SK-N-SH treated with all-trans-retinoic acid at 6 μM for 48 hours (cell line): ENCODE measurements around the gene DBNDD2.

Experiments used
- ATAC-seq: fragments of 200-7000 bp; cut with Tn5 transposase; 3 replicates; pipeline ENCODE4 v1.9.1; 2020; ENCODE audit warnings: mild to moderate bottlenecking, moderate library complexity
- ARNTL ChIP-seq: fragments of 450-650 bp; formaldehyde crosslinking; IDR thresholded peaks from 2 replicates; pipeline ENCODE4 v1.5.0; 2020; ENCODE audit warnings: low read depth, mild to moderate bottlenecking, moderate library complexity, borderline replicate concordance
- BACH2 ChIP-seq: fragments of 250-450 bp; sonication (Bioruptor Pico); IDR thresholded peaks from 2 replicates; pipeline ENCODE4 v1.9.0; 2021; ENCODE audit warnings: mild to moderate bottlenecking, borderline replicate concordance
- CREB5 ChIP-seq: fragments of 250-450 bp; sonication (Bioruptor Pico); IDR thresholded peaks from 2 replicates; pipeline ENCODE4 v1.5.1; 2020; ENCODE audit warnings: low read depth, mild to moderate bottlenecking, moderate library complexity
- CSDC2 ChIP-seq: fragments of 250-450 bp; sonication (Bioruptor Pico); IDR thresholded peaks from 2 replicates; pipeline ENCODE4 v1.5.0; 2020; ENCODE audit warnings: mild to moderate bottlenecking, moderate library complexity
- CSRNP3 ChIP-seq: fragments of 250-450 bp; sonication (Bioruptor Pico); IDR thresholded peaks from 2 replicates; pipeline ENCODE4 v1.5.1; 2021; ENCODE audit warnings: mild to moderate bottlenecking, moderate library complexity
- ESRRG ChIP-seq: fragments of 250-450 bp; sonication (Bioruptor Pico); IDR thresholded peaks from 2 replicates; pipeline ENCODE4 v1.6.1; 2021; ENCODE audit warnings: mild to moderate bottlenecking
- GLIS3 ChIP-seq: fragments of 250-450 bp; sonication (Bioruptor Pico); IDR thresholded peaks from 2 replicates; pipeline ENCODE4 v1.5.0; 2020; ENCODE audit warnings: mild to moderate bottlenecking, moderate library complexity
- ISL1 ChIP-seq: fragments of 250-450 bp; sonication (Bioruptor Pico); IDR thresholded peaks from 2 replicates; pipeline ENCODE4 v2.1.2; 2022; ENCODE audit warnings: mild to moderate bottlenecking, moderate library complexity
- OSR1 ChIP-seq: fragments of 250-450 bp; sonication (Bioruptor Pico); IDR thresholded peaks from 2 replicates; pipeline ENCODE4 v1.8.0; 2022; ENCODE audit warnings: moderate library complexity, mild to moderate bottlenecking, inconsistent platforms
- PATZ1 ChIP-seq: fragments of 250-450 bp; sonication (Bioruptor Pico); IDR thresholded peaks from 2 replicates; pipeline ENCODE4 v1.8.0; 2020; ENCODE audit warnings: mild to moderate bottlenecking, moderate library complexity, borderline replicate concordance
- POU6F1 ChIP-seq: fragments of 250-450 bp; sonication (Bioruptor Pico); IDR thresholded peaks from 2 replicates; pipeline ENCODE4 v1.8.0; 2021; ENCODE audit warnings: low read depth, mild to moderate bottlenecking, moderate library complexity, borderline replicate concordance
- PPARA ChIP-seq: fragments of 250-450 bp; sonication (Bioruptor Pico); IDR thresholded peaks from 2 replicates; pipeline ENCODE4 v1.5.0; 2020; ENCODE audit warnings: mild to moderate bottlenecking, borderline replicate concordance
- RARB ChIP-seq: fragments of 250-450 bp; sonication (Bioruptor Pico); IDR thresholded peaks from 2 replicates; pipeline ENCODE4 v1.8.0; 2021; ENCODE audit warnings: mild to moderate bottlenecking, moderate library complexity
- SNAI2 ChIP-seq: fragments of 250-450 bp; sonication (Bioruptor Pico); IDR thresholded peaks from 2 replicates; pipeline ENCODE4 v1.5.0; 2020; ENCODE audit warnings: mild to moderate bottlenecking, moderate library complexity
- TCF4 ChIP-seq: fragments of 250-450 bp; sonication (Bioruptor Pico); IDR thresholded peaks from 2 replicates; pipeline ENCODE4 v1.8.0; 2021; ENCODE audit warnings: mild to moderate bottlenecking, moderate library complexity, borderline replicate concordance
- TSHZ2 ChIP-seq: fragments of 250-450 bp; sonication (Bioruptor Pico); IDR thresholded peaks from 2 replicates; pipeline ENCODE4 v1.5.0; 2020; ENCODE audit warnings: mild to moderate bottlenecking, moderate library complexity
- ZC3H10 ChIP-seq: fragments of 250-450 bp; sonication (Bioruptor Pico); IDR thresholded peaks from 2 replicates; pipeline ENCODE4 v1.5.1; 2021; ENCODE audit warnings: mild to moderate bottlenecking, moderate library complexity
- ZFP3 ChIP-seq: fragments of 250-450 bp; sonication (Bioruptor Pico); IDR thresholded peaks from 2 replicates; pipeline ENCODE4 v1.5.0; 2020; ENCODE audit warnings: mild to moderate bottlenecking, moderate library complexity
- ZFP30 ChIP-seq: fragments of 450-650 bp; formaldehyde crosslinking; IDR thresholded peaks from 2 replicates; pipeline ENCODE4 v1.5.0; 2022; ENCODE audit warnings: mild to moderate bottlenecking, moderate library complexity
- ZNF70 ChIP-seq: fragments of 450-650 bp; formaldehyde crosslinking; IDR thresholded peaks from 2 replicates; pipeline ENCODE4 v1.5.0; 2020; ENCODE audit warnings: mild to moderate bottlenecking, moderate library complexity
- ZNF8 ChIP-seq: fragments of 450-650 bp; formaldehyde crosslinking; IDR thresholded peaks from 2 replicates; pipeline ENCODE4 v1.5.0; 2020; ENCODE audit warnings: mild to moderate bottlenecking, moderate library complexity

The DBNDD2 gene

GRCh38 chr20:45419188-45420091 is 11.4 kb downstream of the DBNDD2 start:
- ATAC-seq, result peak; percentile 58
- peak; percentile 32; the same call in 1 of the 2 replicates for TF ChIP-seq ISL1 (CRISPR knock-in tag)
- TF ChIP-seq ZNF70 (CRISPR knock-in tag), result no peak
- TF ChIP-seq, all 23 proteins: peak for 1

GRCh38 chr20:45420125-45420524 is 12.0 kb downstream of the DBNDD2 start:
- no peak for ATAC-seq
- no peak for TF ChIP-seq POU6F1 (CRISPR knock-in tag)
- TF ChIP-seq ZC3H10 (CRISPR knock-in tag), result no peak
- TF ChIP-seq PATZ1 (CRISPR knock-in tag), result no peak
- TF ChIP-seq TSHZ2 (CRISPR knock-in tag), result no peak
- no peak for TF ChIP-seq CREB5 (CRISPR knock-in tag)
- no peak for TF ChIP-seq OSR1 (CRISPR knock-in tag)
- TF ChIP-seq CSRNP3, result no peak
- no peak for TF ChIP-seq ZNF8 (CRISPR knock-in tag)
- no peak for TF ChIP-seq ARNTL
- TF ChIP-seq TCF4 (CRISPR knock-in tag), result no peak
- TF ChIP-seq RARB, result no peak
- no peak for TF ChIP-seq ZNF70 (CRISPR knock-in tag)
- TF ChIP-seq CSDC2 (CRISPR knock-in tag), result no peak
- TF ChIP-seq SNAI2, result no peak
- no peak for TF ChIP-seq BACH2
- TF ChIP-seq GLIS3 (CRISPR knock-in tag), result no peak
- TF ChIP-seq ISL1 (CRISPR knock-in tag), result no peak
- TF ChIP-seq ZFP30 (CRISPR knock-in tag), result no peak
- no peak for TF ChIP-seq PPARA (CRISPR knock-in tag)

GRCh38 chr20:45423700-45424099 is 15.6 kb downstream of the DBNDD2 start:
- TF ChIP-seq ZC3H10 (CRISPR knock-in tag) (no peak), ISL1 (CRISPR knock-in tag) (no peak), ESRRG (CRISPR knock-in tag) (no peak), ZFP3 (no peak), ZNF8 (CRISPR knock-in tag) (no peak), OSR1 (CRISPR knock-in tag) (no peak), PPARA (CRISPR knock-in tag) (no peak), BACH2 (no peak)
- no peak for ATAC-seq
